Transverse colon (tissue), 4 donors: ENCODE results near the gene SPEF2.

ENCODE experiments used
- CTCF ChIP-seq, 5 experiments: fragments of 200-600 bp in 3 of 5; fragments of 450-650 bp in 2 of 5; sonication (generic) in 3 of 5; IDR thresholded peaks; 1 replicate in 2 of 5; 2 replicates in 3 of 5; pipeline ENCODE4 v1.5.1; 2016 to 2017; ENCODE audit warnings: antibody characterized with exemption in 5 of 5, inconsistent platforms in 3 of 5, mild to moderate bottlenecking in 2 of 5, moderate library complexity in 1 of 5
- POLR2A ChIP-seq: fragments of 450-650 bp; IDR thresholded peaks from one replicate; pipeline ENCODE4 v1.6.1; 2016; ENCODE audit warnings: antibody characterized with exemption, mild to moderate bottlenecking, moderate library complexity
- POLR2AphosphoS5 ChIP-seq, 3 donors: sonication (generic); formaldehyde crosslinking; IDR thresholded peaks; one replicate each; pipeline ENCODE4 v1.6.1; 2016; ENCODE audit warnings: antibody characterized with exemption in 3 of 3

- TF ChIP-seq POLR2AphosphoS5 (IDR thresholded peaks at IDR 0.05) (no peak), POLR2A (no peak), CTCF (IDR thresholded peaks at IDR 0.05) (no peak)
Observed at GRCh38 chr5:35668794-35669193, 51.1 kb downstream of the SPEF2 start.
